WTC11 (cell line): ENCODE data around the gene PDE1A.

Experiments
- ESRRA ChIP-seq: sonication (generic); formaldehyde crosslinking; IDR thresholded peaks from 2 replicates; pipeline ENCODE4 v1.8.1; 2022; ENCODE audit warnings: mild to moderate bottlenecking, missing genetic modification reagents, borderline replicate concordance
- FOXP1 ChIP-seq: sonication (generic); formaldehyde crosslinking; IDR thresholded peaks from 2 replicates; pipeline ENCODE4 v1.8.0; 2022; ENCODE audit warnings: missing genetic modification reagents, mild to moderate bottlenecking, moderate library complexity, borderline replicate concordance
- NFYB ChIP-seq: sonication (generic); formaldehyde crosslinking; conservative IDR thresholded peaks from 2 replicates; pipeline ENCODE4 v1.8.0; 2022; ENCODE audit warnings: low read depth, missing genetic modification reagents
- SP1 ChIP-seq: sonication (generic); formaldehyde crosslinking; conservative IDR thresholded peaks from 2 replicates; pipeline ENCODE4 v1.8.1; 2022; ENCODE audit warnings: missing genetic modification reagents
- ZNF138 ChIP-seq: sonication (generic); formaldehyde crosslinking; conservative IDR thresholded peaks from 2 replicates; pipeline ENCODE4 v1.8.1; 2022; ENCODE audit warnings: mild to moderate bottlenecking, moderate library complexity, missing genetic modification reagents
- ZNF232 ChIP-seq: sonication (generic); formaldehyde crosslinking; IDR thresholded peaks from 2 replicates; pipeline ENCODE4 v1.8.0; 2022; ENCODE audit warnings: mild to moderate bottlenecking, missing genetic modification reagents
- TF ChIP-seq, protein P1 (sequence below): sonication (generic); formaldehyde crosslinking; IDR thresholded peaks from 2 replicates; pipeline ENCODE4 v1.8.1; 2022; ENCODE audit warnings: missing genetic modification reagents, borderline replicate concordance
- TF ChIP-seq, protein P2 (sequence below): fragments of 200-600 bp; IDR thresholded peaks from 2 replicates; pipeline ENCODE4 v1.8.0; 2022; ENCODE audit warnings: antibody characterized with exemption
- TF ChIP-seq, protein P3 (sequence below): sonication (generic); formaldehyde crosslinking; IDR thresholded peaks from 2 replicates; pipeline ENCODE4 v1.8.0; 2022; ENCODE audit warnings: mild to moderate bottlenecking, missing genetic modification reagents
- TF ChIP-seq, protein P4 (sequence below): sonication (generic); formaldehyde crosslinking; IDR thresholded peaks from 2 replicates; pipeline ENCODE4 v1.8.1; 2023; ENCODE audit warnings: mild to moderate bottlenecking, missing genetic modification reagents, moderate library complexity

DNA sequence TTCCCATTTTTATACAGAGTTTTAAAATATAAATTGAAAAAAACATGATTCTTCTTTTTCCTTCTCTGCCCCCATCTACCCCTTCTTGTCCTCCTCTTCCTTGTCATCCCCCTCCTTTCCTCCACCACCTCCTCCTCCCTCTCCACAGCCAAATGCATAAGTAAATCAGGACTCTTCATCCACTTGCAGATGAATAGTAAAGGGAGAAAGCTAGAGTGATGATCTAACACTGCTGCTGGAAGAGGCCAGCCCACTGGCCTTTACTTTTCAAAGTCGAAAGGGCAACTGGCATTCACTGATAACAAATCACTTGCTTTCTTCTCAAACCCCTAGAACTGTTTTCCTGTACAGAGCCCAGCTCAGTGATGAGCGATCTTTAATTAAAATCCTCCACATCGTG lies 205.8 kb downstream of the PDE1A start:
- TF ChIP-seq, protein P1, sequence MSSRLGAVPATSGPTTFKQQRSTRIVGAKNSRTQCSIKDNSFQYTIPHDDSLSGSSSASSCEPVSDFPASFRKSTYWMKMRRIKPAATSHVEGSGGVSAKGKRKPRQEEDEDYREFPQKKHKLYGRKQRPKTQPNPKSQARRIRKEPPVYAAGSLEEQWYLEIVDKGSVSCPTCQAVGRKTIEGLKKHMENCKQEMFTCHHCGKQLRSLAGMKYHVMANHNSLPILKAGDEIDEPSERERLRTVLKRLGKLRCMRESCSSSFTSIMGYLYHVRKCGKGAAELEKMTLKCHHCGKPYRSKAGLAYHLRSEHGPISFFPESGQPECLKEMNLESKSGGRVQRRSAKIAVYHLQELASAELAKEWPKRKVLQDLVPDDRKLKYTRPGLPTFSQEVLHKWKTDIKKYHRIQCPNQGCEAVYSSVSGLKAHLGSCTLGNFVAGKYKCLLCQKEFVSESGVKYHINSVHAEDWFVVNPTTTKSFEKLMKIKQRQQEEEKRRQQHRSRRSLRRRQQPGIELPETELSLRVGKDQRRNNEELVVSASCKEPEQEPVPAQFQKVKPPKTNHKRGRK (CRISPR knock-in tag): no peak
- no peak for TF ChIP-seq NFYB (CRISPR knock-in tag)
- TF ChIP-seq ZNF232 (CRISPR knock-in tag): no peak
- TF ChIP-seq, protein P2, sequence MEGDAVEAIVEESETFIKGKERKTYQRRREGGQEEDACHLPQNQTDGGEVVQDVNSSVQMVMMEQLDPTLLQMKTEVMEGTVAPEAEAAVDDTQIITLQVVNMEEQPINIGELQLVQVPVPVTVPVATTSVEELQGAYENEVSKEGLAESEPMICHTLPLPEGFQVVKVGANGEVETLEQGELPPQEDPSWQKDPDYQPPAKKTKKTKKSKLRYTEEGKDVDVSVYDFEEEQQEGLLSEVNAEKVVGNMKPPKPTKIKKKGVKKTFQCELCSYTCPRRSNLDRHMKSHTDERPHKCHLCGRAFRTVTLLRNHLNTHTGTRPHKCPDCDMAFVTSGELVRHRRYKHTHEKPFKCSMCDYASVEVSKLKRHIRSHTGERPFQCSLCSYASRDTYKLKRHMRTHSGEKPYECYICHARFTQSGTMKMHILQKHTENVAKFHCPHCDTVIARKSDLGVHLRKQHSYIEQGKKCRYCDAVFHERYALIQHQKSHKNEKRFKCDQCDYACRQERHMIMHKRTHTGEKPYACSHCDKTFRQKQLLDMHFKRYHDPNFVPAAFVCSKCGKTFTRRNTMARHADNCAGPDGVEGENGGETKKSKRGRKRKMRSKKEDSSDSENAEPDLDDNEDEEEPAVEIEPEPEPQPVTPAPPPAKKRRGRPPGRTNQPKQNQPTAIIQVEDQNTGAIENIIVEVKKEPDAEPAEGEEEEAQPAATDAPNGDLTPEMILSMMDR: no peak
- TF ChIP-seq, protein P3, sequence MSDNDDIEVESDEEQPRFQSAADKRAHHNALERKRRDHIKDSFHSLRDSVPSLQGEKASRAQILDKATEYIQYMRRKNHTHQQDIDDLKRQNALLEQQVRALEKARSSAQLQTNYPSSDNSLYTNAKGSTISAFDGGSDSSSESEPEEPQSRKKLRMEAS (CRISPR knock-in tag): no peak
- TF ChIP-seq ESRRA (CRISPR knock-in tag): no peak
- TF ChIP-seq, protein P4, sequence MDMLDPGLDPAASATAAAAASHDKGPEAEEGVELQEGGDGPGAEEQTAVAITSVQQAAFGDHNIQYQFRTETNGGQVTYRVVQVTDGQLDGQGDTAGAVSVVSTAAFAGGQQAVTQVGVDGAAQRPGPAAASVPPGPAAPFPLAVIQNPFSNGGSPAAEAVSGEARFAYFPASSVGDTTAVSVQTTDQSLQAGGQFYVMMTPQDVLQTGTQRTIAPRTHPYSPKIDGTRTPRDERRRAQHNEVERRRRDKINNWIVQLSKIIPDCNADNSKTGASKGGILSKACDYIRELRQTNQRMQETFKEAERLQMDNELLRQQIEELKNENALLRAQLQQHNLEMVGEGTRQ (CRISPR knock-in tag): no peak
- no peak for TF ChIP-seq FOXP1
- no peak for TF ChIP-seq SP1
- TF ChIP-seq ZNF138 (CRISPR knock-in tag): no peak
